ENCODE data around the gene KSR1.

The KSR1 gene

DNA sequence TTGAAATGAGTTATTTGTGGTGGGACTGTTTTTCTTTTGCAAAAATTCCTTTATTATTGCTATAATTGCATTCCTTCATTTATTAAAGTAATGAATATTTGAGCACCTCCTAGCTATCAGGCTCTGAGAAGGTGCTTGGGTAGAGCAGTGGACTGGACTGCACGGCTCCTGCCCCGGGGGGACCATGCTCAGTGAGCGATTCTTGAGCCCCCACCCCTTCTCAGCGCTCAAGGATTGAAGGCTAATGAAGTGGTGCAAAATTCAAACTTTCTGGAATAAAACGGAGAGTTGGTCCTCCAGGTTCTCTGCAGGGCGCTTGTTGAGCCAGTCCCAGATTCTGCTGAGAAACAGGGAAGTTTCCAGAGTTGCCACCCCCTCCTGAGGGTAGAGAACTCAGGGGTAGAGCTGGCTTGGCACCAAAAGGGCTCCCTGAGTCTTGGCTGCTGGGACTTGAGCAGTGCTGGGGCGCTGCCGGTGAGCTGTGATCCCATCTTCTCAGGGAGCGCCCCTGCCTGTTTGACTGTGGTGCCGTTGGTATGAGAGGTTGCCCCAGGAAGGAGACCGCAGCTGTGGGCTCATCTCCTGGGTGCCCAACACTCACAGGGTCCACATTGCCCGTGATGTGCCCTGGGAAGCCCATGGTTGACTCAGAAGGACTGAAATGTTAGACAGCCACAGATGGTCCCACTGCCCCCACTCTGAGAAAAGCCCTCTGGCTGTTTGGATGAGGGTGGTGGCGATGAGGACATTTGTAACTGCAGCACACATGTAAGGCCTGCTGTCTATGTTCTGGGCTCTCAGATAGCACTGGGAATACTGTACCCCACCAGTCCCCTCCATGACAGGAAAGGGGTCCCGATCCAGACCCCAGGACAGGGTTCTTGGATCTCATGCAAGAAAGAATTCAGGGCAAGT is 20.0 kb downstream of the KSR1 start:
- Histone ChIP-seq H3K4me3 (ENCODE audit: low read length) (no peak overlapping the region), H3K9ac (ENCODE audit: low read length) (no peak overlapping the region), H3K27me3 (replicated peaks; ENCODE audit: control insufficient read depth, insufficient read depth, low read length) (no peaks in the 10 kb centered on the region), H3K4me1 (ENCODE audit: control insufficient read depth, insufficient read depth, low read length) (peaks cover 21% of the 10 kb centered on the region), H3K36me3 (ENCODE audit: control insufficient read depth, insufficient read depth, low read length, severe bottlenecking) (no peaks in the 10 kb centered on the region), H3K9me3 (ENCODE audit: control insufficient read depth, low read length) (no peaks in the 10 kb centered on the region)
- DNase-seq (ENCODE audit: low read depth): no peak

DNA sequence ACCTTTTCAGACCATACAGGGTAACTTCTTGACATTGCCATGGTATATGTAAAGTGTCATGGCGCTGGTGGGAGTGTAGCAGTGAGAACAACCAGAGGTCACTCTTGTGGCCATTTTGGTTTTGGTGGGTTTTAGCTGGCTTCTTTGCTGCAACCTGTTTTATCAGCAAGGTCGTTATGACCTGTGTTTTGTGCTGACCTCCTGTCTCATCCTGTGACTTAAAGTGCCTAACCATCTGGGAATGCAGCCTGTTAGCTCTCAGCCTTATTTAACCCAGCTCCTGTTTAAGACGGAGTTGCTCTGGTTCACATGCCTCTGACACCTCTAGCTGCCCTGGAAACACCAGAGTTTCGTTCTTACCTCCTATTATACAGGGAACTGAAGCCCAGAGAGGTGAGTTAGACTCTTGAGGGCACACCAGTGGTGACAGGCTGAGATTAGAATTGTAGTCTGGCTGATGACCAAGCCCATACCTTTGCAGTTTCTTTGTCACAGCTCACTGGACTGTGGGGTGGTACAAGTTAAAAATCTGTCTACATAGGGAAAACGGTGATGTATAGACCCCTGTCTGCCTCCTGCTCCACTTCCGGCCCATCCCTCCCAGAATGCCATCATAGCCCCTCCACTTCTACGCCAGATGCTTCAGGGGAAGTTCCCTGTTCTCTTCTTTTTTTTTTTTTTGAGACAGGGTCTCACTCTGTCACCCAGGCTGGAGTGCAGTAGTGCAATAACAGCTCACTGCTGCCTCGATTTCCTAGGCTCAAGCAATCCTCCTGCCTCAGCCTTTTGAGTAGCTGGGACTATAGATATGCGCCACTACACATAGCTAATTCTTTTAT is 21.0 kb downstream of the KSR1 start:
- H3K9me3 ChIP-seq (ENCODE audit: control insufficient read depth, low read length): no peaks in the 10 kb centered on the region
- H3K9ac ChIP-seq (ENCODE audit: low read length): no peak overlapping the region
- H3K4me1 ChIP-seq (ENCODE audit: control insufficient read depth, insufficient read depth, low read length): peaks cover 12% of the 10 kb centered on the region
- no peak for DNase-seq (ENCODE audit: low read depth)
- H3K4me3 ChIP-seq (ENCODE audit: low read length): no peak overlapping the region
- H3K27me3 ChIP-seq (replicated peaks; ENCODE audit: control insufficient read depth, insufficient read depth, low read length): no peaks in the 10 kb centered on the region
- no peaks in the 10 kb centered on the region for H3K36me3 ChIP-seq (ENCODE audit: control insufficient read depth, insufficient read depth, low read length, severe bottlenecking)

DNA sequence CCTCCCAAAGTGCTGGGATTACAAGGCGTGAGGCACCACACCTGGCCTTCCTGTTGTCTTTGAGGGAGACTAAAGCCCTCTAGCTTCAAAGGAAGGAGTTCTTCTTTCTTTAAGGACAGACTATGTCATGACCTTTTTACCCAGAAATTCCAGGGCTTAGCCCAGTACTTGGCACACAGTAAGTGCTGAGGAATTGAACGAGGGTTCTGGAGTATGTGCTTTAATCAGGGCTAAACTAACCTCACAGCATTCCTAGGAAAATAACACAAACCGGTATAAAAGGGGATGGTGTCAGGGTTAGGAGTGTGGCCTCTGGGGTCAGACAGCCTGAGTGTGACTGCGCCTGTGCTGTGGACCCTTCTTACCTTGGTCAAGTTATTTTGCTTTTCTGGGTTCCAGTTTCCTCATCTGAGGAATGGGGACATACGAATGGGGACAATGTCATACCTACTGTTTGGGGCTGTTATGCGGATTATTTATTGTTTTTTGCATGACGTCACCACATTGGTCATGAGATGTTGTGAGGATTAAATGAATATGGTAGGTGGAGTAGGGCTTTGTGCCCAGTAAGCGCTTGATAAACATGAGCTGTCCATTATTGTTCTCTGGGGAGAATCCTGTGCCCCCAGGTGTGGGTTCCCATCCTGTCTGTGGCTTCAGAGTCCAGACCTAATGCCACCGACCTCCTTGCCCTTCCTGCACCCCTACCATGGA is 21.9 kb downstream of the KSR1 start:
- H3K27me3 ChIP-seq (replicated peaks; ENCODE audit: control insufficient read depth, insufficient read depth, low read length): no peaks in the 10 kb centered on the region
- H3K9me3 ChIP-seq (ENCODE audit: control insufficient read depth, low read length): no peaks in the 10 kb centered on the region
- H3K36me3 ChIP-seq (ENCODE audit: control insufficient read depth, insufficient read depth, low read length, severe bottlenecking): no peaks in the 10 kb centered on the region
- no peak for DNase-seq (ENCODE audit: low read depth)
- no peak overlapping the region for H3K9ac ChIP-seq (ENCODE audit: low read length)
- H3K4me3 ChIP-seq (ENCODE audit: low read length): no peak overlapping the region
- peaks cover 5% of the 10 kb centered on the region for H3K4me1 ChIP-seq (ENCODE audit: control insufficient read depth, insufficient read depth, low read length)

DNA sequence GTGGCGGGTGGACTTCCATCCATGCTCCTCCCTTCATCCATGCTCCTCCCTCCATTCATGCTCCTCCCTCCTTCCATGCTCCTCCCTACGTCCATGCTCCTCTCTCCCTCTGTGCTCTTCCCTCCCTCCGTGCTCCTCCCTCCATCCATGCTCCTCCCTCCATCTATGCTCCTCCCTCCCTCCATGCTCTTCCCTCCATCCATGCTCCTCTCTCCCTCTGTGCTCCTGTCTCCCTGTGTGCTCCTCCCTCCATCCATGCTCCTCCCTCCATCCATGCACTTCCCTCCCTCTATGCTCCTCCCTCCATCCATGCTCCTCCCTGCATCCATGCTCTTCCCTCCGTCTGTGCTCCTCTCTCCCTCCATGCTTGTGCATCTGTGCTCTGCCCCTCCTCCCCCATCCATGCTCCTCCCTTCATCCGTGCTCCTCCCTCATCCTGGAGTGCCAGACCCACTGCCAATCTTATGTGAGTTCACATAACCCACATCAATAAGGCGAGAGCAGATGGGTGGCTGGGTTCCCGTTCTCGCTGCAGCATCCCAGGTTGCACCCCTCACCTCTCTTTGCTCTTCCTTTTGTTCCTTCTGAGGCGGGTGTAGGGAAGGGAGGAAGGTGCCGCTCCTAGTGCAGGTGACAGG is 22.8 kb downstream of the KSR1 start:
- no peak for DNase-seq (ENCODE audit: low read depth)
- Histone ChIP-seq H3K9me3 (ENCODE audit: control insufficient read depth, low read length) (no peaks in the 10 kb centered on the region), H3K9ac (ENCODE audit: low read length) (no peak overlapping the region), H3K36me3 (ENCODE audit: control insufficient read depth, insufficient read depth, low read length, severe bottlenecking) (no peaks in the 10 kb centered on the region), H3K4me1 (ENCODE audit: control insufficient read depth, insufficient read depth, low read length) (no peaks in the 10 kb centered on the region), H3K27me3 (replicated peaks; ENCODE audit: control insufficient read depth, insufficient read depth, low read length) (no peaks in the 10 kb centered on the region), H3K4me3 (ENCODE audit: low read length) (no peak overlapping the region)

DNA sequence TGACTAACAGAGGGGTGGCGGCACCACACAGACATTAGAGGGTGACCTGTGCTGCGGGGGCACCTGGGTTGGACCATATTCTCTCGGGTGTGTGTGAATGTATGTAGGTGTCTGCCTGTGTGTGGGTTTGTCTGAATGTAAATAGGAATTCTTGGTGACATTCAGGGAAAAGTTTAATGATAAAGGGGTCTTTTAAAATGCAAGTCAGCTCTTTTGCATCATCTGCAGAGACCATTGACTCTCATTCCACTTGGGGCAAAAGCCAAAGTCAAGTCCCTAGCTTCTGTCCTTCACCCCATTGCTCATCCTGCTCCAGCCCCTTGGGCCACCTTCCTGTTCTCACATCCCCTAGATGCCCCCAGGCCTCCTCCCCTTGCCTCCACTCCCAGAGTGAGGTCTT is 23.6 kb downstream of the KSR1 start:
- Histone ChIP-seq H3K27me3 (replicated peaks; ENCODE audit: control insufficient read depth, insufficient read depth, low read length) (no peaks in the 10 kb centered on the region), H3K36me3 (ENCODE audit: control insufficient read depth, insufficient read depth, low read length, severe bottlenecking) (no peaks in the 10 kb centered on the region), H3K9me3 (ENCODE audit: control insufficient read depth, low read length) (no peaks in the 10 kb centered on the region), H3K4me1 (ENCODE audit: control insufficient read depth, insufficient read depth, low read length) (no peaks in the 10 kb centered on the region), H3K4me3 (ENCODE audit: low read length) (no peak overlapping the region), H3K9ac (ENCODE audit: low read length) (no peak overlapping the region)
- no peak for DNase-seq (ENCODE audit: low read depth)

DNA sequence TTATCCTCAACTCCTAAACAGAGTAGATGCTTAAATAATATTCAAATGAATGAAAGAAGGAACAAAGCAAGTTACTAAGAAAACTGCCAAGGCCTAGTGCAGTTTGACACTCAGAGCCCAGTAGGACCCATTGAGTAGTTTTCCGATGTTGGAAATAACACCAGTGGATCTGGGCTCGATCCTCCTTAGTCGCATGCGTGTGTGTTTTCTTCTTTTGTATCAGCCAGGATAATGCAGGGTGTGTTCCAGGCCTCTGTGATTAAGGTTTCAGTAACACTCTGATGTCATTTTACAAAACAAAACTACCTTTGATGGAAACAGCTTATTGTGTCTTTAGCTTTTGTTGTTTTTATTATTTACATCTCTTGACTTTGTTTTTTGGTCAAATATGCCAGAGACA is 24.5 kb downstream of the KSR1 start:
- no peaks in the 10 kb centered on the region for H3K27me3 ChIP-seq (replicated peaks; ENCODE audit: control insufficient read depth, insufficient read depth, low read length)
- no peaks in the 10 kb centered on the region for H3K4me1 ChIP-seq (ENCODE audit: control insufficient read depth, insufficient read depth, low read length)
- DNase-seq (ENCODE audit: low read depth): no peak
- no peak overlapping the region for H3K4me3 ChIP-seq (ENCODE audit: low read length)
- H3K9me3 ChIP-seq (ENCODE audit: control insufficient read depth, low read length): no peaks in the 10 kb centered on the region
- H3K9ac ChIP-seq (ENCODE audit: low read length): no peak overlapping the region
- H3K36me3 ChIP-seq (ENCODE audit: control insufficient read depth, insufficient read depth, low read length, severe bottlenecking): no peaks in the 10 kb centered on the region

DNA sequence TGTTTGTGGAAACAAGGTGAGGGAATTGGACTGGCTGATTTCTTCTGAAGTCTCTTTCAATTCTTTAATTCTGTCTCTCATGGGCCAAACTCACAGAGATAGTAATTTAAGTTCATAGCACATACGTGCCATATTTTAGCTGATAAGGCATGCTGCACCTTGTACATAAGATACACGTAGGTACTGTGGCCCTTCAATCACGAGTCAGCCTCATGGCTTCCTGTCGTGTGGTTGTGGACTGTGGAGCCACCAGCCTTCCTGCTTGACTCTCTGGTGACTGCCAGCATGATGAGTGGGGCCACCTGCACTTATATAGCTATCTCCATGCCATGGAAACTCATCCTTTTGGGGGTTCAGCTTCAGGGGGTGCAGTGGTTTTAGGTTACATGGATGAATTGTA is 25.1 kb downstream of the KSR1 start:
- Histone ChIP-seq H3K4me1 (ENCODE audit: control insufficient read depth, insufficient read depth, low read length) (no peaks in the 10 kb centered on the region), H3K36me3 (ENCODE audit: control insufficient read depth, insufficient read depth, low read length, severe bottlenecking) (no peaks in the 10 kb centered on the region), H3K4me3 (ENCODE audit: low read length) (no peak overlapping the region), H3K9me3 (ENCODE audit: control insufficient read depth, low read length) (no peaks in the 10 kb centered on the region), H3K27me3 (replicated peaks; ENCODE audit: control insufficient read depth, insufficient read depth, low read length) (no peaks in the 10 kb centered on the region), H3K9ac (ENCODE audit: low read length) (no peak overlapping the region)
- no peak for DNase-seq (ENCODE audit: low read depth)

DNA sequence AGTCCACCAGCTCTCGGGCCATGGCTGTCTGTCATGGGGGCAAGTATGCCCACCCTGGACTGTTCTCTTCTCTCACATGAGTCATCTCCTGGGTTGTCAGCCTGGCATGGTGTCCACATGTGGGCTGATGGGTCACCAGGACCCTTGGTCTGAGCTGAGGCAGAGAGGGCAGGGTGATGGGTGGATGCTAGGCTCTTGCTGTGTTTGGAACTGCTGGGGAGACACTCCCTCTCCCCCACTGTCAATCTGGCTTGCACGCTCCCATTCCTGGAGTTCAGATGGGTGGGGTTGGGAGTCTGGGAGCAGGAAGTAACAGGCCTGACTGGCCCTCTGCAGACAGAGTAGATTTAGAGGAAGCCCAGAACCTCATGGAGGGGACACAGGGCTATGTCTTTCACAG is 28.9 kb downstream of the KSR1 start:
- H3K4me3 ChIP-seq (ENCODE audit: low read length): no peak overlapping the region
- H3K9ac ChIP-seq (ENCODE audit: low read length): no peak overlapping the region
- peaks cover 19% of the 10 kb centered on the region for H3K4me1 ChIP-seq (ENCODE audit: control insufficient read depth, insufficient read depth, low read length)
- H3K36me3 ChIP-seq (ENCODE audit: control insufficient read depth, insufficient read depth, low read length, severe bottlenecking): no peaks in the 10 kb centered on the region
- DNase-seq (ENCODE audit: low read depth): no peak
- no peaks in the 10 kb centered on the region for H3K27me3 ChIP-seq (replicated peaks; ENCODE audit: control insufficient read depth, insufficient read depth, low read length)
- no peaks in the 10 kb centered on the region for H3K9me3 ChIP-seq (ENCODE audit: control insufficient read depth, low read length)

DNA sequence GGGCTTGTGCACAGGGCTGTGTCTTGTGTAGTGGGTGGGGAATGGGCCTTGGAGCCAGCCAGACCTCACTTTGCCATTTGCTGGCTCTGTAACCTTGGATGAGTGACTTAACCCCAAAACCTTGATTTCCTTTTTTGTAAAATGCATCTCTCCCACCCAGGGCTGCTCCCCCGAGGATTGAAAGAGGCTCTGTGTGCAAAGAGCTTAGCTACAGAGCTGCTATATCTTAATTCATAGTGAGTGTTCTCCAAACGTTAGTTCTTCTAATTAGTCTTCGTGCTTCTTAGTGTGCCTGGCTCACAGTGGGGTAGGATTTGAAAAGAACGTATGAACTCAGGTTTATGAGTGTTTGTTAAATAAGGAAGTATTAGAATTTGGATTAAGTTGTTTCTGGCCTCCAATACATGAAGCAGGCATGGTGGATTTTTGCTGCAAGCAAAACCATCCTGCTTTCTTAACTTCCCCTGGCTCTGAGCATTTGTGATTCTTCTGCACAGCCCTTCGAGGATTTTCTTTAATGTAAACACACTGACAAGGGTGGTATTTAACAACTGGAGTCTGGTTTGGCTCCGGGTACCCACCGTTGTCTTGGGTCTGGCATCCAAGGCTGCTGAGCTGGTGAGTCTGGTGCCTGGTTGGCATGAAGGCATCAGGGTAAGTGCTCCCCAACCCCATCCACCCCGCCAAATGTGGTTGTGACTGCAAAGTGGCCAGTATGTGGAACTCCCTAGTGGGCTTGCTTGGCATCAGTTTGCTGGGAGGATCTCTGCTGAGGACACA is 29.7 kb downstream of the KSR1 start:
- no peak for DNase-seq (ENCODE audit: low read depth)
- Histone ChIP-seq H3K9ac (ENCODE audit: low read length) (no peak overlapping the region), H3K9me3 (ENCODE audit: control insufficient read depth, low read length) (no peaks in the 10 kb centered on the region), H3K27me3 (replicated peaks; ENCODE audit: control insufficient read depth, insufficient read depth, low read length) (no peaks in the 10 kb centered on the region), H3K4me3 (ENCODE audit: low read length) (no peak overlapping the region), H3K36me3 (ENCODE audit: control insufficient read depth, insufficient read depth, low read length, severe bottlenecking) (no peaks in the 10 kb centered on the region), H3K4me1 (ENCODE audit: control insufficient read depth, insufficient read depth, low read length) (peaks cover 19% of the 10 kb centered on the region)

DNA sequence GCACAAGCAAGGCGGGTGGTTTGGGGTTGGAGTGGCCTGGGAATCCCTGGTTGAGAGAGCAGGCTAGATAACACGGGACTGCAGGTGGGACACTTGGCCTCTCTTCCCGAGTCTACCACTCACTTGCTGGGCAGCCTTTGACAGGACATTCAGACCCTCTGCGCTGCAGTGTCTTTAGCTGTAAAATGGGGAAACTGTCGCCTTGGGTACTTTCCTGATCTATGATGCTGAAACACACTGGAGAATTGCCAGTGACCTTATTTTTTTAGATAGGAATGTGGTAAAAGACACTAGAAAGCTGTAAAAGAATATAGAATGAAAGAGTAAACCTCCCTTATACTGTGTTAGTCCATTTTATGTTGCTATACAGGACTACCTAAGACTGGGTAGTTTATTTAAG is 30.5 kb downstream of the KSR1 start:
- Histone ChIP-seq H3K4me3 (ENCODE audit: low read length) (no peak overlapping the region), H3K27me3 (replicated peaks; ENCODE audit: control insufficient read depth, insufficient read depth, low read length) (no peaks in the 10 kb centered on the region), H3K9me3 (ENCODE audit: control insufficient read depth, low read length) (no peaks in the 10 kb centered on the region), H3K36me3 (ENCODE audit: control insufficient read depth, insufficient read depth, low read length, severe bottlenecking) (no peaks in the 10 kb centered on the region), H3K9ac (ENCODE audit: low read length) (no peak overlapping the region), H3K4me1 (ENCODE audit: control insufficient read depth, insufficient read depth, low read length) (peaks cover 19% of the 10 kb centered on the region)
- DNase-seq (ENCODE audit: low read depth): no peak

Measured in adipocyte (in vitro differentiated cells).